ENCODE results near the gene PDLIM4.

DNA sequence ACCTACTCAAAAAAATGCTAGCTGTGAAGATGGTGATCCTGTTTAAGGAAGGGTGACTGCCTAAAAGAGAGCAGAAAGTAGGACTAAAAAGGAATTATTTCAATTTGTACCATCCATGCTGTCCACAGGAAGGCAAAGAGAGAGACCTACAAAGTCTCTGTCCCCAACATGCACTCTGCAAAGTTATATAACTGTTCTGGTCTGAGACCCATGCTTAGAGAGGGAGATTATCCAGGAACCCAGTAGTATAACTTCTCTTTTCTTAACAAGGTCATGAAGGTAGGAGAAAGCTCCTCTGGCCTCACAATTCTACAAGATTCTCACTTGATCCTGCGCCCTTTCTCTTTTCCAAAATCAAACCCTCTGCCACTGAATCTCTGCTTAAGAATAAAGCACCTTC lies 62.5 kb downstream of the PDLIM4 start:
- no peak for TF ChIP-seq CTCF (IDR thresholded peaks at IDR 0.05; ENCODE audit: poor library complexity, severe bottlenecking)
- TF ChIP-seq EZH2 (IDR thresholded peaks at IDR 0.05; ENCODE audit: borderline replicate concordance, insufficient read depth, low read length, poor library complexity, severe bottlenecking): no peak
- no peak for TF ChIP-seq EP300 (conservative IDR thresholded peaks at IDR 0.05; ENCODE audit: poor library complexity, severe bottlenecking)
- TF ChIP-seq POLR2AphosphoS5 (IDR thresholded peaks at IDR 0.05): no peak
- no peak for TF ChIP-seq REST (IDR thresholded peaks at IDR 0.05; ENCODE audit: borderline replicate concordance)
- TF ChIP-seq RAD21 (conservative IDR thresholded peaks at IDR 0.05): no peak

Data from neural cell (in vitro differentiated cells).